ENCODE data around the gene FIP1L1. TPM values are rescaled to one million over a fixed set of nuclear protein-coding genes. Genes with fewer than 3 reads are reported as not detected.
A peak's percentile ranks its signal among the peaks of the same experiment; 100 is the strongest.

The FIP1L1 gene
- total and polyA plus RNA-seq, 9 of the 15 experiments (the other 6 are each of a cell fraction or from before 2014, with no cell fraction given): 34.6 to 137 (median 72.0) TPM

DNA sequence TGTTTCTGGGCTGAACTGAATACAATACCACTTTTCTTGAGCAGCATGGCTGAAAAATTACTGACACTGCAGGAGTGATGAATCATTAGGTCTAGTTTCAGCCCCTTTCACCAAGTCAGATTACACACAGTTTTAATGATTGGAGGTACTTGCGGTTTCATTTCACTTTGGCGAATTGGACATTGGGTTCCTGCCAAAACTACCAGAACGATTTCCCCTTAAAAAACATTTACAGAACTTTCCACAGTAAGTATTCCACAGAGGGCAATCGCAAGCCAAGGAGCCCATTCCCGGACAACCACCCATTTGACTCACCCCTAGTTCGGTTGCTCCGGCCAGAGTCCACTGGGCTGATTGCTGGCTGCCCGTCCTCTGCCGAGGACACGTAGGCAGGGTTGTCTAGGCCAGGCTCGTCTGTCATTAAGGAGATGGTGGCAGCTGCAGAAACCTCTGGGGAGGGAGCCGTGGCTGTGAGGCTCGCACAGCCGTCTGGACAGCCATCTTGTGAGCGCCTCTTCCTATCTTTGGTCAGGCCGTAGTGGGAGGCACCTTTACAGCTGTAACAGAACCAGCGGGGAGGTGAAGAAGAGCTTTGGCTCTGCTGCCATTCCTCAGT lies 130.3 kb downstream of the FIP1L1 start (continued):
- TF ChIP-seq, protein P1, sequence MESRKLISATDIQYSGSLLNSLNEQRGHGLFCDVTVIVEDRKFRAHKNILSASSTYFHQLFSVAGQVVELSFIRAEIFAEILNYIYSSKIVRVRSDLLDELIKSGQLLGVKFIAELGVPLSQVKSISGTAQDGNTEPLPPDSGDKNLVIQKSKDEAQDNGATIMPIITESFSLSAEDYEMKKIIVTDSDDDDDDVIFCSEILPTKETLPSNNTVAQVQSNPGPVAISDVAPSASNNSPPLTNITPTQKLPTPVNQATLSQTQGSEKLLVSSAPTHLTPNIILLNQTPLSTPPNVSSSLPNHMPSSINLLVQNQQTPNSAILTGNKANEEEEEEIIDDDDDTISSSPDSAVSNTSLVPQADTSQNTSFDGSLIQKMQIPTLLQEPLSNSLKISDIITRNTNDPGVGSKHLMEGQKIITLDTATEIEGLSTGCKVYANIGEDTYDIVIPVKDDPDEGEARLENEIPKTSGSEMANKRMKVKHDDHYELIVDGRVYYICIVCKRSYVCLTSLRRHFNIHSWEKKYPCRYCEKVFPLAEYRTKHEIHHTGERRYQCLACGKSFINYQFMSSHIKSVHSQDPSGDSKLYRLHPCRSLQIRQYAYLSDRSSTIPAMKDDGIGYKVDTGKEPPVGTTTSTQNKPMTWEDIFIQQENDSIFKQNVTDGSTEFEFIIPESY (CRISPR knock-in tag; IDR thresholded peaks at IDR 0.05): no peak
- TF ChIP-seq, protein P2, sequence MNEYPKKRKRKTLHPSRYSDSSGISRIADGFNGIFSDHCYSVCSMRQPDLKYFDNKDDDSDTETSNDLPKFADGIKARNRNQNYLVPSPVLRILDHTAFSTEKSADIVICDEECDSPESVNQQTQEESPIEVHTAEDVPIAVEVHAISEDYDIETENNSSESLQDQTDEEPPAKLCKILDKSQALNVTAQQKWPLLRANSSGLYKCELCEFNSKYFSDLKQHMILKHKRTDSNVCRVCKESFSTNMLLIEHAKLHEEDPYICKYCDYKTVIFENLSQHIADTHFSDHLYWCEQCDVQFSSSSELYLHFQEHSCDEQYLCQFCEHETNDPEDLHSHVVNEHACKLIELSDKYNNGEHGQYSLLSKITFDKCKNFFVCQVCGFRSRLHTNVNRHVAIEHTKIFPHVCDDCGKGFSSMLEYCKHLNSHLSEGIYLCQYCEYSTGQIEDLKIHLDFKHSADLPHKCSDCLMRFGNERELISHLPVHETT (CRISPR knock-in tag; conservative IDR thresholded peaks at IDR 0.05 in 1 of 2, IDR thresholded peaks at IDR 0.05 in 1 of 2): peak in 1 of 2 experiments; percentile 69; a peak in 2 of 4 replicates
- TF ChIP-seq, protein P3, sequence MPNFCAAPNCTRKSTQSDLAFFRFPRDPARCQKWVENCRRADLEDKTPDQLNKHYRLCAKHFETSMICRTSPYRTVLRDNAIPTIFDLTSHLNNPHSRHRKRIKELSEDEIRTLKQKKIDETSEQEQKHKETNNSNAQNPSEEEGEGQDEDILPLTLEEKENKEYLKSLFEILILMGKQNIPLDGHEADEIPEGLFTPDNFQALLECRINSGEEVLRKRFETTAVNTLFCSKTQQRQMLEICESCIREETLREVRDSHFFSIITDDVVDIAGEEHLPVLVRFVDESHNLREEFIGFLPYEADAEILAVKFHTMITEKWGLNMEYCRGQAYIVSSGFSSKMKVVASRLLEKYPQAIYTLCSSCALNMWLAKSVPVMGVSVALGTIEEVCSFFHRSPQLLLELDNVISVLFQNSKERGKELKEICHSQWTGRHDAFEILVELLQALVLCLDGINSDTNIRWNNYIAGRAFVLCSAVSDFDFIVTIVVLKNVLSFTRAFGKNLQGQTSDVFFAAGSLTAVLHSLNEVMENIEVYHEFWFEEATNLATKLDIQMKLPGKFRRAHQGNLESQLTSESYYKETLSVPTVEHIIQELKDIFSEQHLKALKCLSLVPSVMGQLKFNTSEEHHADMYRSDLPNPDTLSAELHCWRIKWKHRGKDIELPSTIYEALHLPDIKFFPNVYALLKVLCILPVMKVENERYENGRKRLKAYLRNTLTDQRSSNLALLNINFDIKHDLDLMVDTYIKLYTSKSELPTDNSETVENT (CRISPR knock-in tag; IDR thresholded peaks at IDR 0.05): no peak
- TF ChIP-seq, protein P4, sequence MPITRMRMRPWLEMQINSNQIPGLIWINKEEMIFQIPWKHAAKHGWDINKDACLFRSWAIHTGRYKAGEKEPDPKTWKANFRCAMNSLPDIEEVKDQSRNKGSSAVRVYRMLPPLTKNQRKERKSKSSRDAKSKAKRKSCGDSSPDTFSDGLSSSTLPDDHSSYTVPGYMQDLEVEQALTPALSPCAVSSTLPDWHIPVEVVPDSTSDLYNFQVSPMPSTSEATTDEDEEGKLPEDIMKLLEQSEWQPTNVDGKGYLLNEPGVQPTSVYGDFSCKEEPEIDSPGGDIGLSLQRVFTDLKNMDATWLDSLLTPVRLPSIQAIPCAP (CRISPR knock-in tag; IDR thresholded peaks at IDR 0.05; ENCODE audit: borderline replicate concordance): no peak
- TF ChIP-seq HDAC8 (tag; IDR thresholded peaks at IDR 0.05) (0 out of 2 replicates have a peak, but pooled peaks have one; percentile 57), ZNF589 (CRISPR knock-in tag; IDR thresholded peaks at IDR 0.05; ENCODE audit: low read depth) (0 out of 2 replicates have a peak, but pooled peaks have one; percentile 58), PHF8 (IDR thresholded peaks at IDR 0.05; ENCODE audit: borderline replicate concordance, low read length) (peak; percentile 35; the same call in 1 of the 2 replicates), STAG1 (CRISPR knock-in tag; IDR thresholded peaks at IDR 0.05; ENCODE audit: borderline replicate concordance) (no peak), YY1 (IDR thresholded peaks at IDR 0.05; ENCODE audit: borderline replicate concordance in 1 of 3, control insufficient read depth in 1 of 3, extremely low read depth in 1 of 3, insufficient read depth in 3 of 3, insufficient read length in 1 of 3, insufficient replicate concordance in 2 of 3, low read depth in 1 of 3, low read length in 2 of 3) (peak; percentile 28 to 87 (median 64)), MAZ (CRISPR knock-in tag; conservative IDR thresholded peaks at IDR 0.05 in 1 of 2, IDR thresholded peaks at IDR 0.05 in 1 of 2) (peak; percentile 8 to 62; a peak in 2 of 4 replicates), ZNF584 (CRISPR knock-in tag; IDR thresholded peaks at IDR 0.05; ENCODE audit: low read depth) (no peak), OTX1 (CRISPR knock-in tag; IDR thresholded peaks at IDR 0.05) (0 out of 2 replicates have a peak, but pooled peaks have one; percentile 44), FUS (optimal IDR thresholded peaks at IDR 0.05; ENCODE audit: low read depth, low read length) (no peak), RAD51 (IDR thresholded peaks at IDR 0.05; ENCODE audit: borderline replicate concordance, low read depth) (no peak), POLR2H (tag; IDR thresholded peaks at IDR 0.05; ENCODE audit: low read depth) (no peak), SMAD4 (CRISPR knock-in tag; conservative IDR thresholded peaks at IDR 0.05) (peak; percentile 56), ERF (CRISPR knock-in tag; IDR thresholded peaks at IDR 0.05) (peak; percentile 72; the same call in 1 of the 2 replicates), ZNF384 (IDR thresholded peaks at IDR 0.05; ENCODE audit: low read depth, low read length) (no peak), ZFPM2 (CRISPR knock-in tag; IDR thresholded peaks at IDR 0.05) (no peak)

All from K562 (cell line).